A375 (cell line): Measurements from ENCODE around the gene AGPAT4. TPM values are rescaled to one million over a fixed set of nuclear protein-coding genes. Genes with fewer than 3 reads are reported as not detected.

Source experiments
- total RNA-seq: library from RNA; depleted of rRNA; stranded (reverse); fragments of >200 nt; shearing (Covaris generic); gene quantifications from 2 replicates; pipeline ENCODE4 v1.2.3, GENCODE V29; 2014; rRNA removed

Gene AGPAT4, protein sequence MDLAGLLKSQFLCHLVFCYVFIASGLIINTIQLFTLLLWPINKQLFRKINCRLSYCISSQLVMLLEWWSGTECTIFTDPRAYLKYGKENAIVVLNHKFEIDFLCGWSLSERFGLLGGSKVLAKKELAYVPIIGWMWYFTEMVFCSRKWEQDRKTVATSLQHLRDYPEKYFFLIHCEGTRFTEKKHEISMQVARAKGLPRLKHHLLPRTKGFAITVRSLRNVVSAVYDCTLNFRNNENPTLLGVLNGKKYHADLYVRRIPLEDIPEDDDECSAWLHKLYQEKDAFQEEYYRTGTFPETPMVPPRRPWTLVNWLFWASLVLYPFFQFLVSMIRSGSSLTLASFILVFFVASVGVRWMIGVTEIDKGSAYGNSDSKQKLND
- 2.0 and 2.1 TPM in 2 replicates for total RNA-seq

DNA sequence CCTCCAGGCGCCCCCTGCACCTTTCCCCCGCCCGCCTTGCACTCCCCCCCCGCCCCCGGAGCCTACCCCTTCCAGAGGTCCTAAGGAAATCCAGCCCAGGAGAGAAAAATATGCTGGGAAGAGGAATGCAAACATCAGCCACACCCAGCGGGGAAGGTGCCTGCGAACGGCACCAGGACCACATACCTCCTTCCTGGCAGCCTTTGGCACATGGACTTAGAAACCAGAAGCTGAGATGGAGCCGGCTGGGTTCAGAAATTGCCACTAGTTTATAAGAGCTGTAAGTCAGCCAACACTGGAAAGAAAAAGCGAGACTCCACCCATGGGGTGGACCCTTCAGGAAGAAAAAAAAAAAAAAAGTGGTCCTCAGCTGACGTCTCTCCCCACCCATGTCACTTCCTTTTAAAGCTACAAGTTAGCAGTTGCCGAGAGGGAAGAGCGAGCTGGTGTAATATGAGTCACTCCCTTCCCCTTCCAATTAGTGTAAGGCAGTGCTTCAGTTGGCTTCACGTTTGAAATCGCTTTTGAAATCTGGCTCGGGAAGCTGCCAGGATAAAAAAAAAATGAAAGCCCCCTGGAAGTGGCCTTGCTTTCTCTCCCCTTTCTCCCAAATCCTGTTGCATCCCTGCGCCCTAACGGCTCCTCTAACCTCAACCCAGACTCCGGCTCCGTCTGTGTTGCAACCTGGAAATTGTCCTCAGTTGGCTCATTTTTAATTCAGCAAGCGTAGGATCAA, at the start of gene AGPAT4:
TSS of gene AGPAT4 (minus strand) at position 310 of the 736 bp plus-strand sequence. CDS start 41,848 bp downstream, outside the sequence.

